ENCODE data around the gene TMEM94. TPM values are rescaled to one million over a fixed set of nuclear protein-coding genes. Genes with fewer than 3 reads are reported as not detected.
A peak's percentile ranks its signal among the peaks of the same experiment; 100 is the strongest.

TMEM94 gene
- total RNA-seq, 4 donors from 2014 or later, result 31.0 to 50.3 (median 42.8) TPM

GRCh38 chr17:75412455-75413317 is 43.7 kb upstream of the TMEM94 start:
- no peak overlapping the region for H3K27ac ChIP-seq
- 0 to 1% methylated on average over 8 of the region's 8 CpGs for WGBS, 2 donors (ENCODE audit: low coverage in 1 of 2)
- TF ChIP-seq EP300 (IDR thresholded peaks at IDR 0.05) (no peak), POLR2AphosphoS5 (IDR thresholded peaks at IDR 0.05) (no peak), CTCF (IDR thresholded peaks at IDR 0.05) (peak; percentile 41 to 91 (median 78)), POLR2A (IDR thresholded peaks at IDR 0.05) (no peak)
- no peaks in the 10 kb centered on the region for H3K27me3 ChIP-seq
- H3K9me3 ChIP-seq, result no peaks in the 10 kb centered on the region
- peaks cover 0 to 24% (median 3%) of the 10 kb centered on the region in 3 donors for H3K4me1 ChIP-seq
- H3K4me3 ChIP-seq, result no peak overlapping the region
- no peaks in the 10 kb centered on the region for H3K36me3 ChIP-seq
- peak; percentile 51 for ATAC-seq

GRCh38 chr17:75414488-75414887 is 41.9 kb upstream of the TMEM94 start:
- no peak for ATAC-seq
- H3K36me3 ChIP-seq, result no peaks in the 10 kb centered on the region
- no peaks in the 10 kb centered on the region for H3K9me3 ChIP-seq
- no peaks in the 10 kb centered on the region for H3K27me3 ChIP-seq
- H3K4me1 ChIP-seq, result peaks cover 0 to 25% (median 3%) of the 10 kb centered on the region in 3 donors
- H3K27ac ChIP-seq, result no peak overlapping the region
- 50 to 71% methylated on average over 1 of the region's 1 CpG for WGBS, 2 donors (ENCODE audit: low coverage in 1 of 2)
- no peak for TF ChIP-seq EP300 (IDR thresholded peaks at IDR 0.05)
- TF ChIP-seq POLR2A (IDR thresholded peaks at IDR 0.05), result no peak
- no peak for TF ChIP-seq POLR2AphosphoS5 (IDR thresholded peaks at IDR 0.05)
- TF ChIP-seq CTCF (IDR thresholded peaks at IDR 0.05), result no peak
- no peak overlapping the region for H3K4me3 ChIP-seq

GRCh38 chr17:75416006-75416405 is 40.4 kb upstream of the TMEM94 start:
- no peak overlapping the region for H3K4me3 ChIP-seq
- H3K4me1 ChIP-seq, result peaks cover 0 to 25% (median 3%) of the 10 kb centered on the region in 3 donors
- H3K9me3 ChIP-seq, result no peaks in the 10 kb centered on the region
- no peak for ATAC-seq
- no peaks in the 10 kb centered on the region for H3K36me3 ChIP-seq
- no peak overlapping the region for H3K27ac ChIP-seq
- H3K27me3 ChIP-seq, result no peaks in the 10 kb centered on the region
- no peak for TF ChIP-seq POLR2AphosphoS5 (IDR thresholded peaks at IDR 0.05)
- no peak for TF ChIP-seq EP300 (IDR thresholded peaks at IDR 0.05)
- TF ChIP-seq POLR2A (IDR thresholded peaks at IDR 0.05), result no peak
- TF ChIP-seq CTCF (IDR thresholded peaks at IDR 0.05), result no peak
- WGBS, 2 donors (ENCODE audit: low coverage in 1 of 2), result 83 to 93% methylated on average over 6 to 8 of the region's 9 CpGs

GRCh38 chr17:75417054-75417580 is 39.3 kb upstream of the TMEM94 start:
- H3K4me3 ChIP-seq, result no peak overlapping the region
- no peak for ATAC-seq
- H3K27ac ChIP-seq, result peak overlapping the region in 1 of 4 donors; percentile 35
- no peaks in the 10 kb centered on the region for H3K36me3 ChIP-seq
- whole genome bisulfite sequencing, 2 donors (ENCODE audit: low coverage in 1 of 2), result 31 to 33% methylated on average over 6 to 9 of the region's 9 CpGs
- peaks cover 0 to 22% (median 3%) of the 10 kb centered on the region in 3 donors for H3K4me1 ChIP-seq
- H3K27me3 ChIP-seq, result no peaks in the 10 kb centered on the region
- no peak for TF ChIP-seq POLR2AphosphoS5 (IDR thresholded peaks at IDR 0.05)
- TF ChIP-seq EP300 (IDR thresholded peaks at IDR 0.05), result no peak
- TF ChIP-seq CTCF (IDR thresholded peaks at IDR 0.05), result no peak
- TF ChIP-seq POLR2A (IDR thresholded peaks at IDR 0.05), result no peak
- no peaks in the 10 kb centered on the region for H3K9me3 ChIP-seq

Measured in gastroesophageal sphincter (tissue), 4 donors.